ENCODE data around the gene CCDC73. TPM values are rescaled to one million over a fixed set of nuclear protein-coding genes. Genes with fewer than 3 reads are reported as not detected.
"Not testable (repeated sequence)": the region's sequence is repeated elsewhere in the genome, so short reads cannot be mapped to it uniquely, and the experiment has no call there.

The CCDC73 gene
- total RNA-seq, 1 donor from 2014 or later, result not detected

DNA sequence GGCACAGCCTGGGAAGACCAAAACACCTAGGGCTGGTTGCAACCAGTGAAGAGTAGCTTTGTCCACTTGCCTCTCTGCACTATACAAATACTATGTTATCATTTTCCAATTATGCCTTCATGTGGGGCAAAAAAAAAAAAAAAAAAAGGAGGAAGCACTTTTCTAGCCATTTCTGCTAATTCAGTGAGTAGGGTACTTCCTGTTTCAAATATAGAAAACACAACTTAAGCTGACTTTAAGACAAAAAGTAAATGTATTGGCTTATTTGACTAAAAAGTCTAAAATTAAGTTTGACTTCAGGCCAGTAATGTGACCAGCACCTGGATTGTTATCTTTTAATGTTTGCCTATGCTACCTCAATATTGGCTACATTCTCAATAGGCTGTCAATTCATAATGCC lies 15.3 kb downstream of the CCDC73 start:
- no peaks in the 10 kb centered on the region for H3K27me3 Mint-ChIP-seq (ENCODE audit: unreplicated experiment)
- TF ChIP-seq, protein P1, sequence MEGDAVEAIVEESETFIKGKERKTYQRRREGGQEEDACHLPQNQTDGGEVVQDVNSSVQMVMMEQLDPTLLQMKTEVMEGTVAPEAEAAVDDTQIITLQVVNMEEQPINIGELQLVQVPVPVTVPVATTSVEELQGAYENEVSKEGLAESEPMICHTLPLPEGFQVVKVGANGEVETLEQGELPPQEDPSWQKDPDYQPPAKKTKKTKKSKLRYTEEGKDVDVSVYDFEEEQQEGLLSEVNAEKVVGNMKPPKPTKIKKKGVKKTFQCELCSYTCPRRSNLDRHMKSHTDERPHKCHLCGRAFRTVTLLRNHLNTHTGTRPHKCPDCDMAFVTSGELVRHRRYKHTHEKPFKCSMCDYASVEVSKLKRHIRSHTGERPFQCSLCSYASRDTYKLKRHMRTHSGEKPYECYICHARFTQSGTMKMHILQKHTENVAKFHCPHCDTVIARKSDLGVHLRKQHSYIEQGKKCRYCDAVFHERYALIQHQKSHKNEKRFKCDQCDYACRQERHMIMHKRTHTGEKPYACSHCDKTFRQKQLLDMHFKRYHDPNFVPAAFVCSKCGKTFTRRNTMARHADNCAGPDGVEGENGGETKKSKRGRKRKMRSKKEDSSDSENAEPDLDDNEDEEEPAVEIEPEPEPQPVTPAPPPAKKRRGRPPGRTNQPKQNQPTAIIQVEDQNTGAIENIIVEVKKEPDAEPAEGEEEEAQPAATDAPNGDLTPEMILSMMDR (IDR thresholded peaks at IDR 0.05; ENCODE audit: partially characterized antibody, unreplicated experiment), result no peak
- no peak for DNase-seq
- H3K9me3 Mint-ChIP-seq (ENCODE audit: unreplicated experiment), result no peaks in the 10 kb centered on the region
- H3K36me3 Mint-ChIP-seq (ENCODE audit: unreplicated experiment), result no peaks in the 10 kb centered on the region
- no peak overlapping the region for H3K4me3 Mint-ChIP-seq (ENCODE audit: unreplicated experiment)
- no peaks in the 10 kb centered on the region for H3K4me1 Mint-ChIP-seq (ENCODE audit: low read depth, unreplicated experiment)
- no peak overlapping the region for H3K27ac Mint-ChIP-seq (ENCODE audit: unreplicated experiment)

DNA sequence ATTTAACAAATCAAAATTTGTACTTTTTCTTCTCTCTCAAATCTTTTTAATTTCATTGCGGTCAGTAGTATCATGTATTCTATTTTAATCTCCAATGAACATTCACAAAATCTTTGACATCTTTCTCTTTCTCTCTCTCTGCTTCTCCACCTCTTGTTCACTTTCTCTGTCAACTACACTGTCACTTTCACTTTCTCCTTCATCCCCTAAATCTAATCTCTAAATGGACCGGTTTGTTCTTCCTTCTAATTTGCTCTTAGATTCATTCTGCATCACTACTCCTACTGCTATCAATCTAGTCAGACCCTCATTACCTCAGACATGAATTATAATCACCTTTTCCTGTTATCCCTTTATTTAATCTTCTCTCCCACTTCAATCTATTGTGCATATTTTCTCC lies 18.6 kb downstream of the CCDC73 start:
- H3K36me3 Mint-ChIP-seq (ENCODE audit: unreplicated experiment), result no peaks in the 10 kb centered on the region
- H3K27ac Mint-ChIP-seq (ENCODE audit: unreplicated experiment), result no peak overlapping the region
- no peaks in the 10 kb centered on the region for H3K4me1 Mint-ChIP-seq (ENCODE audit: low read depth, unreplicated experiment)
- H3K9me3 Mint-ChIP-seq (ENCODE audit: unreplicated experiment), result no peaks in the 10 kb centered on the region
- no peaks in the 10 kb centered on the region for H3K27me3 Mint-ChIP-seq (ENCODE audit: unreplicated experiment)
- TF ChIP-seq, protein P1 (IDR thresholded peaks at IDR 0.05; ENCODE audit: partially characterized antibody, unreplicated experiment), result no peak
- H3K4me3 Mint-ChIP-seq (ENCODE audit: unreplicated experiment), result no peak overlapping the region
- no peak for DNase-seq

DNA sequence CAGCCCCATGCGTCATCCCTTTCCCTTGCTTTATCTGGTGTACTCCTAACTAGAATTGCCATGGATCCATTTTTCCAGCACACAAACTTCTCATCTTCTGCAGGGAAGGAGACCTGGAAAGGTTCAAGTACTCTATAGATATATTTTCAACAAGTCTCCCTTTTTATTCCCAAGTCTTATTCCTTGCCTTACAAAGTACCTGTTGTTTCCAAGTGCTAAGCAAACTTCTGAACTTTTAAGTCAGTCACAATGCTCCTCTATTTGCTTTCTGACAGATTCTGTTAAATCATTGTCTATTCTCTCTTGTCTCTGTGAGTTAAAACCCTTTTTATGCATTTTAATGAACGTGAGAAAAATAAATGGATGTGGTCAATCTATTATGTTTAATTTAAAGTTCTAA lies 20.4 kb downstream of the CCDC73 start:
- H3K4me1 Mint-ChIP-seq (ENCODE audit: low read depth, unreplicated experiment), result no peaks in the 10 kb centered on the region
- H3K27me3 Mint-ChIP-seq (ENCODE audit: unreplicated experiment), result no peaks in the 10 kb centered on the region
- H3K27ac Mint-ChIP-seq (ENCODE audit: unreplicated experiment), result no peak overlapping the region
- TF ChIP-seq, protein P1 (IDR thresholded peaks at IDR 0.05; ENCODE audit: partially characterized antibody, unreplicated experiment), result no peak
- no peaks in the 10 kb centered on the region for H3K36me3 Mint-ChIP-seq (ENCODE audit: unreplicated experiment)
- no peaks in the 10 kb centered on the region for H3K9me3 Mint-ChIP-seq (ENCODE audit: unreplicated experiment)
- H3K4me3 Mint-ChIP-seq (ENCODE audit: unreplicated experiment), result no peak overlapping the region
- DNase-seq, result no peak

DNA sequence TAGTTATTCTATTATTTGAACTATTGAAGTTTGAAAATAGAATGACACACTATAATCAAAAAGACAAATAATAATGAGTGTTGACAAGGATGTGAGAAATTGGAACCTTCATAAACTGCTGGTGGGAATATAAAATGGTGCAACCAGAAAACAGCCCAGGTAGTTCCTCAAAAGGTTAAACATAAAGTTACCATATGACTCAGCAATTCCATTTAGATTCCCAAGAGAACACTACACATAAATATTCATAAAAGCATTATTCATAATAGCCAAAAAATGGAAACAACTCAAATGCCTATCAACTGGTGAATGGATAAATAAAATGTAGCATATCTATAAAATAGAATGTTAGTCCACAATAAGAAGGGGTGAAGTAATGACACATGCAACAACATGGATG lies 21.7 kb downstream of the CCDC73 start:
- Mint-ChIP-seq H3K36me3 (ENCODE audit: unreplicated experiment) (no peaks in the 10 kb centered on the region), H3K4me1 (ENCODE audit: low read depth, unreplicated experiment) (no peaks in the 10 kb centered on the region), H3K27ac (ENCODE audit: unreplicated experiment) (no peak overlapping the region)

DNA sequence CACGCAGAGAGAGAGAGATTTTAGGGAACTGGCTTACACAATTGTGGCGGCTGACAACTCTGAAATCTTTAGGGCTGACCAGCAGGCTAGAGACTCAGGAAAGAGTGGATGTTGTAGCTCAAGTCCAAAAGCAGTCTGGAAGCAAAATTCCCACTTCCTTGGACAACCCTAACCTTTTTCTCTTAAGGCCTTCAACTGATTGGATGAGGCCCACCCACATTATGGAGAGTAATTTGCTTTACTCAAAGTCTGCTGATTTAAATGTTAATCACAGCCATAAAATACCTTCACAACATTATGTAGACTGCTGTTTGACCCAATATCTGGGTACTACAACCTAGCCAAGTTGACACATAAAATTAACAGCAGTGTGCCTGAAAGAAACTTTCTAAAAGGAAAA lies 32.7 kb downstream of the CCDC73 start:
- not testable (repeated sequence) for H3K27ac Mint-ChIP-seq (ENCODE audit: unreplicated experiment); H3K4me3 Mint-ChIP-seq (ENCODE audit: unreplicated experiment); H3K9me3 Mint-ChIP-seq (ENCODE audit: unreplicated experiment); H3K4me1 Mint-ChIP-seq (ENCODE audit: low read depth, unreplicated experiment); H3K27me3 Mint-ChIP-seq (ENCODE audit: unreplicated experiment); DNase-seq; H3K36me3 Mint-ChIP-seq (ENCODE audit: unreplicated experiment)

More for the DNA sequence above, 21.7 kb downstream of the CCDC73 start:
- TF ChIP-seq, protein P1 (IDR thresholded peaks at IDR 0.05; ENCODE audit: partially characterized antibody, unreplicated experiment), result no peak
- no peaks in the 10 kb centered on the region for H3K27me3 Mint-ChIP-seq (ENCODE audit: unreplicated experiment)
- H3K4me3 Mint-ChIP-seq (ENCODE audit: unreplicated experiment), result no peak overlapping the region
- H3K9me3 Mint-ChIP-seq (ENCODE audit: unreplicated experiment), result peaks cover 2% of the 10 kb centered on the region
- no peak for DNase-seq

DNA sequence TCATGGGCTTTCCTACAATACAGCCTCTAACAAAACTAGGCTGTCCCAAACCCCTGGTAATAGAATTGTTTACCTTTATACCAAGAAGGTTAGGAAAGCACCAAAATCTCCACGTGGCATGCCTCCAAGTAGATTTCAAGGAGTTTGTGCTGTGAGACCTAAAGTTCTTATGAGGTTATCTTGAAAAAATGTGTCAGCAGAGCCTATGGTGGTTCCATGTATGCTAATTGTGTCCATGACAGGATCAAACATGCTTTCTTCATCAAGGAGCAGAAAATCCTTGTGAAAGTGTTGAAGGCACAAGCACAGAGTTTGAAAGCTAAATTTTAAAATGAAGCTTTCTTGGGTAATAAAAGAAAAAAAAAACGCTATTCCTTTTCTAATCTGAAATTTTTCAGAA lies 36.2 kb downstream of the CCDC73 start:
- H3K9me3 Mint-ChIP-seq (ENCODE audit: unreplicated experiment), result peaks cover 2% of the 10 kb centered on the region
- no peak overlapping the region for H3K4me3 Mint-ChIP-seq (ENCODE audit: unreplicated experiment)
- DNase-seq, result no peak
- no peaks in the 10 kb centered on the region for H3K27me3 Mint-ChIP-seq (ENCODE audit: unreplicated experiment)
- no peak overlapping the region for H3K27ac Mint-ChIP-seq (ENCODE audit: unreplicated experiment)
- H3K36me3 Mint-ChIP-seq (ENCODE audit: unreplicated experiment), result peaks cover 5% of the 10 kb centered on the region
- TF ChIP-seq, protein P1 (IDR thresholded peaks at IDR 0.05; ENCODE audit: partially characterized antibody, unreplicated experiment), result no peak
- no peaks in the 10 kb centered on the region for H3K4me1 Mint-ChIP-seq (ENCODE audit: low read depth, unreplicated experiment)

DNA sequence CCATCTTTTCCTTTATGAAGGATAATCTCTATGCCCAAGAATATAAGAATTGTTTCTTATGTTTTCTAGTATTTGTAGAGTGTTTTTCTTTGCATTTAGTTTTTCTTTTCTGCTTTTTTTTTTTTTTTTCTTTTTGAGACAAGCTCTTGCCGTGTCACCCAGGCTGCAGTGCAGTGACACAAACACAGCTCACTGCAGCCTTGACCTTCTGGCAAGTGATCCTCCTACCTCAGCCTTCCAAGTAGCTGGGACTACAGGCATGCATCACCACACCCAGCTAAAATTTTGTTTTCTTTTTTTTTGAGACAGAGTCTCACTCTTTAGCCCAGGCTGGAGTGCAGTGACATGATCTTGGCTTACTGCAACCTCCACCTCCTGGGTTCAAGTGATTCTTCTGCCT lies 41.3 kb downstream of the CCDC73 start:
- H3K4me1 Mint-ChIP-seq (ENCODE audit: low read depth, unreplicated experiment); H3K36me3 Mint-ChIP-seq (ENCODE audit: unreplicated experiment); H3K9me3 Mint-ChIP-seq (ENCODE audit: unreplicated experiment); H3K27me3 Mint-ChIP-seq (ENCODE audit: unreplicated experiment); H3K27ac Mint-ChIP-seq (ENCODE audit: unreplicated experiment); DNase-seq; H3K4me3 Mint-ChIP-seq (ENCODE audit: unreplicated experiment): not testable (repeated sequence)
